PC-9 (cell line): Measurements from ENCODE around the gene INPP5F.
"Not testable (repeated sequence)": the region's sequence is repeated elsewhere in the genome, so short reads cannot be mapped to it uniquely, and the experiment has no call there.

Experiments used
- EZH2 ChIP-seq: fragments of 200-600 bp; sonication (generic); IDR thresholded peaks from 2 replicates; pipeline ENCODE4 v1.8.0; 2017; ENCODE audit warnings: antibody characterized with exemption, low read depth
- TF ChIP-seq, protein P1 (sequence below): fragments of 200-600 bp; sonication (generic); conservative IDR thresholded peaks from 2 replicates; pipeline ENCODE4 v1.6.1; 2017; ENCODE audit warnings: mixed run types, antibody characterized with exemption, mild to moderate bottlenecking, moderate library complexity

DNA sequence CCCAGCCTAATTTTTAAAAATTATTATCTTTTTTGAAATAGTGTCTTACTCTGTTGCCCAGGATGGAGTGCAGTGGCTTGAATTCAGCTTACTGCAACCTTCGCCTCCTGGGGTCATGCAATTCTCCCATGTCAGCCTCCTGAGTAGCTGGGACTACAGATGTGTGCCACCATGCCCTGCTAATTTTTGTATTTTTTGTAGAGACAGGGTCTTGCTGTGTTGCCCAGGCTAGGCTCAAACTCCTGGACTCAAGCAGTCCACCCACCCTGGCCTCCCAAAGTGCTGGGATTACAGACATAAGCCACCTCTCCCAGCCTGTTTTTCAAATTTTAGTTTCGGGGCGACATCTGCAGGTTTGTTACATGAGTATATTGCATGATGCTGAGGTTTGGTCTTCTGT, 47.2 kb downstream of the INPP5F start:
- TF ChIP-seq, protein P1, sequence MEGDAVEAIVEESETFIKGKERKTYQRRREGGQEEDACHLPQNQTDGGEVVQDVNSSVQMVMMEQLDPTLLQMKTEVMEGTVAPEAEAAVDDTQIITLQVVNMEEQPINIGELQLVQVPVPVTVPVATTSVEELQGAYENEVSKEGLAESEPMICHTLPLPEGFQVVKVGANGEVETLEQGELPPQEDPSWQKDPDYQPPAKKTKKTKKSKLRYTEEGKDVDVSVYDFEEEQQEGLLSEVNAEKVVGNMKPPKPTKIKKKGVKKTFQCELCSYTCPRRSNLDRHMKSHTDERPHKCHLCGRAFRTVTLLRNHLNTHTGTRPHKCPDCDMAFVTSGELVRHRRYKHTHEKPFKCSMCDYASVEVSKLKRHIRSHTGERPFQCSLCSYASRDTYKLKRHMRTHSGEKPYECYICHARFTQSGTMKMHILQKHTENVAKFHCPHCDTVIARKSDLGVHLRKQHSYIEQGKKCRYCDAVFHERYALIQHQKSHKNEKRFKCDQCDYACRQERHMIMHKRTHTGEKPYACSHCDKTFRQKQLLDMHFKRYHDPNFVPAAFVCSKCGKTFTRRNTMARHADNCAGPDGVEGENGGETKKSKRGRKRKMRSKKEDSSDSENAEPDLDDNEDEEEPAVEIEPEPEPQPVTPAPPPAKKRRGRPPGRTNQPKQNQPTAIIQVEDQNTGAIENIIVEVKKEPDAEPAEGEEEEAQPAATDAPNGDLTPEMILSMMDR = not testable (repeated sequence)
- TF ChIP-seq EZH2 = not testable (repeated sequence)
